Uterus (tissue), 2 donors: Measurements from ENCODE around the gene SMOC1.

Experiments used
- CTCF ChIP-seq, 4 experiments: fragments of 200-600 bp in 2 of 4; fragments of 450-650 bp in 2 of 4; sonication (generic) in 2 of 4; IDR thresholded peaks; one replicate each; pipeline ENCODE4 v1.5.1; 2016 to 2019; ENCODE audit warnings: antibody characterized with exemption in 4 of 4, mild to moderate bottlenecking in 2 of 4, moderate library complexity in 1 of 4
- POLR2A ChIP-seq, 2 donors: fragments of 450-650 bp; IDR thresholded peaks; one replicate each; pipeline ENCODE4 v1.6.1; 2016; ENCODE audit warnings: antibody characterized with exemption in 2 of 2, mild to moderate bottlenecking in 1 of 2, moderate library complexity in 1 of 2

GRCh38 chr14:69968681-69969080, 89.5 kb downstream of the SMOC1 start:
- no peak for TF ChIP-seq CTCF (IDR thresholded peaks at IDR 0.05)
- no peak for TF ChIP-seq POLR2A (IDR thresholded peaks at IDR 0.05)
